Caco-2 (cell line): ENCODE data around the gene EXOC2. TPM values are rescaled to one million over a fixed set of nuclear protein-coding genes. Genes with fewer than 3 reads are reported as not detected.

Experiments
- BruUV-seq: library from RNA; stranded (reverse); fragments of 400-500 nt; replicated peaks from 2 replicates; lab custom pipeline; 2021; lab: Mats Ljungman, UMichigan
- CTCF ChIA-PET: fragments of 300-600 bp; sonication (Branson Sonifier 250); formaldehyde crosslinking; loops from one replicate; lab custom pipeline; 2022; ENCODE audit warnings: antibody characterized with exemption; lab: Charles Lee
- POLR2A ChIA-PET: fragments of 300-600 bp; sonication (Branson Sonifier 250); formaldehyde crosslinking; loops from one replicate; lab custom pipeline; 2022; ENCODE audit warnings: antibody characterized with exemption; lab: Charles Lee
- DNase-seq, 2 experiments: peaks; one replicate each; pipeline versions ENCODE4 v3.0.0 to v3.0.0-alpha.2; 2020 to 2022
- H3K27me3 ChIP-seq: replicated peaks from 2 replicates; pipeline ENCODE4 v1.6.0; 2011; ENCODE audit warnings: low read length; ENCODE audit not compliant: control insufficient read depth, insufficient read depth
- H3K36me3 ChIP-seq: 2 replicates; pipeline ENCODE4 v1.5.1; 2011; ENCODE audit warnings: low read length; ENCODE audit not compliant: control insufficient read depth, insufficient read depth
- H3K4me1 ChIP-seq: fragments of 250-450 bp; sonication (Bioruptor Pico); 2 replicates; pipeline ENCODE4 v1.5.1; 2020; ENCODE audit warnings: mild to moderate bottlenecking
- H3K4me3 ChIP-seq: 2 replicates; pipeline ENCODE4 v1.5.1; 2011; ENCODE audit warnings: low read depth, mild to moderate bottlenecking, control low read depth, low read length
- H3K9me3 ChIP-seq: fragments of 250-450 bp; sonication (Bioruptor Pico); 2 replicates; pipeline ENCODE4 v1.5.1; 2020; ENCODE audit warnings: mild to moderate bottlenecking, moderate library complexity
- H3K27ac Mint-ChIP-seq: one replicate; pipeline ENCODE4 v1.8.0; 2022; ENCODE audit warnings: mixed read lengths; ENCODE audit not compliant: unreplicated experiment
- H3K27me3 Mint-ChIP-seq: one replicate; pipeline ENCODE4 v1.8.0; 2022; ENCODE audit warnings: mixed read lengths; ENCODE audit not compliant: insufficient read depth, unreplicated experiment
- H3K36me3 Mint-ChIP-seq: one replicate; pipeline ENCODE4 v1.8.0; 2022; ENCODE audit warnings: mild to moderate bottlenecking, mixed read lengths; ENCODE audit not compliant: insufficient read depth, unreplicated experiment
- H3K4me1 Mint-ChIP-seq: one replicate; pipeline ENCODE4 v1.8.0; 2022; ENCODE audit warnings: low read depth, mixed read lengths; ENCODE audit not compliant: unreplicated experiment
- H3K4me3 Mint-ChIP-seq: one replicate; pipeline ENCODE4 v1.8.0; 2022; ENCODE audit warnings: mild to moderate bottlenecking, moderate library complexity, mixed read lengths; ENCODE audit not compliant: unreplicated experiment
- H3K9me3 Mint-ChIP-seq: one replicate; pipeline ENCODE4 v1.8.0; 2022; ENCODE audit warnings: mixed read lengths; ENCODE audit not compliant: unreplicated experiment
- CTCF ChIP-seq, 2 experiments: fragments of 200-600 bp in 1 of 2; IDR thresholded peaks; 1 replicate in 1 of 2; 2 replicates in 1 of 2; pipeline versions ENCODE4 v1.5.1 to v1.8.0; 2011 to 2022; ENCODE audit warnings: antibody characterized with exemption in 1 of 2, control low read depth in 1 of 2, inconsistent platforms in 1 of 2, low read depth in 1 of 2, low read length in 1 of 2, mild to moderate bottlenecking in 1 of 2, moderate library complexity in 1 of 2; ENCODE audit not compliant: insufficient read depth in 1 of 2, severe bottlenecking in 1 of 2, unreplicated experiment in 1 of 2
- intact Hi-C: fragments of 100-400 bp; cut with micrococcal nuclease; formaldehyde crosslinking; loops from one replicate; pipeline ENCODE4 v1.10.0; 2022; ENCODE audit not compliant: unreplicated experiment
- total RNA-seq: library from RNA; stranded (reverse); gene quantifications from 2 replicates; pipeline ENCODE4 v1.2.3, GENCODE V29; 2022

Gene EXOC2
- total RNA-seq, 1 experiment from 2014 or later, result 21.4 TPM

- intact Hi-C loops, result no loop called here
- Mint-ChIP-seq H3K27ac (no peak overlapping the region), H3K36me3 (peaks cover 3% of the 10 kb centered on the region), H3K4me1 (peaks cover 9% of the 10 kb centered on the region), H3K9me3 (no peaks in the 10 kb centered on the region), H3K4me3 (no peak overlapping the region), H3K27me3 (no peaks in the 10 kb centered on the region)
- Histone ChIP-seq H3K4me1 (no peaks in the 10 kb centered on the region), H3K27me3 (no peaks in the 10 kb centered on the region), H3K4me3 (no peak overlapping the region), H3K36me3 (no peaks in the 10 kb centered on the region), H3K9me3 (no peaks in the 10 kb centered on the region)
- DNase-seq, result no peak
- TF ChIP-seq CTCF (IDR thresholded peaks at IDR 0.05; ENCODE audit: insufficient read depth in 1 of 2, low read depth in 1 of 2, low read length in 1 of 2, severe bottlenecking in 1 of 2, unreplicated experiment in 1 of 2), result no peak
- BruUV-seq, result no TSS peak
- ChIA-PET POLR2A (no interaction called here), CTCF (no interaction called here)
Observed at GRCh38 chr6:680251-680650, 12.7 kb downstream of the EXOC2 start.

GRCh38 chr6:679282-679681 is 13.7 kb downstream of the EXOC2 start:
- peaks cover 8% of the 10 kb centered on the region for H3K4me1 Mint-ChIP-seq
- no peaks in the 10 kb centered on the region for H3K9me3 Mint-ChIP-seq
- ChIA-PET CTCF (no interaction called here), POLR2A (no interaction called here)
- H3K4me3 Mint-ChIP-seq, result no peak overlapping the region
- no peaks in the 10 kb centered on the region for H3K27me3 Mint-ChIP-seq
- no peak for TF ChIP-seq CTCF (IDR thresholded peaks at IDR 0.05; ENCODE audit: insufficient read depth in 1 of 2, low read depth in 1 of 2, low read length in 1 of 2, severe bottlenecking in 1 of 2, unreplicated experiment in 1 of 2)
- no peak overlapping the region for H3K4me3 ChIP-seq
- H3K27ac Mint-ChIP-seq, result no peak overlapping the region
- intact Hi-C loops, result no loop called here
- no peaks in the 10 kb centered on the region for H3K36me3 Mint-ChIP-seq
- no peaks in the 10 kb centered on the region for H3K27me3 ChIP-seq
- DNase-seq, result no peak
- H3K36me3 ChIP-seq, result no peaks in the 10 kb centered on the region
- no peaks in the 10 kb centered on the region for H3K4me1 ChIP-seq
- H3K9me3 ChIP-seq, result no peaks in the 10 kb centered on the region
- BruUV-seq, result no TSS peak

- Mint-ChIP-seq H3K4me1 (peaks cover under 1% of the 10 kb centered on the region), H3K4me3 (no peak overlapping the region), H3K9me3 (no peaks in the 10 kb centered on the region), H3K27me3 (no peaks in the 10 kb centered on the region), H3K36me3 (no peaks in the 10 kb centered on the region), H3K27ac (no peak overlapping the region)
- no peaks in the 10 kb centered on the region for H3K9me3 ChIP-seq
- no peak for TF ChIP-seq CTCF (IDR thresholded peaks at IDR 0.05; ENCODE audit: insufficient read depth in 1 of 2, low read depth in 1 of 2, low read length in 1 of 2, severe bottlenecking in 1 of 2, unreplicated experiment in 1 of 2)
- no peak overlapping the region for H3K4me3 ChIP-seq
- no peaks in the 10 kb centered on the region for H3K36me3 ChIP-seq
- ChIA-PET CTCF (no interaction called here), POLR2A (no interaction called here)
- no peaks in the 10 kb centered on the region for H3K27me3 ChIP-seq
- BruUV-seq, result no TSS peak
- DNase-seq, result no peak
- intact Hi-C loops, result no loop called here
- H3K4me1 ChIP-seq, result no peaks in the 10 kb centered on the region
Observed at GRCh38 chr6:678520-678919, 14.4 kb downstream of the EXOC2 start.
